Measurements from ENCODE around the gene MAN1B1. TPM values are rescaled to one million over a fixed set of nuclear protein-coding genes. Genes with fewer than 3 reads are reported as not detected.

The MAN1B1 gene
- total and polyA plus RNA-seq, 2 donors (not counting 3 experiments of a cell fraction or from before 2014, with no cell fraction given): 75.3 to 83.3 TPM

GRCh38 chr9:137150617-137151457 is 64.1 kb downstream of the MAN1B1 start:
- ChIA-PET CTCF (interaction anchor here (0.7 to 2.4 kb wide), 4 partner anchors 21 to 450 kb away, joined by 4 to 6 read pairs (median 4); no protein-coding TSS in a partner anchor), POLR2A (interaction anchor here (0.8 kb wide), 1 partner anchor 224 kb away, joined by 9 read pairs; no protein-coding TSS in a partner anchor)
- no peak overlapping the region for H3K4me2 ChIP-seq (ENCODE audit: insufficient read depth, low read length)
- H3K27ac ChIP-seq (ENCODE audit: insufficient read depth, low read depth, low read length): no peak overlapping the region
- H3K9me3 ChIP-seq (replicated peaks; ENCODE audit: control insufficient read depth, insufficient read depth, low read length): no peaks in the 10 kb centered on the region
- peak; percentile 12 for DNase-seq (ENCODE audit: low read depth, low spot score)
- TF ChIP-seq FOS (IDR thresholded peaks at IDR 0.05; ENCODE audit: borderline replicate concordance, insufficient read depth, low read length) (no peak), POLR2AphosphoS5 (IDR thresholded peaks at IDR 0.05; ENCODE audit: insufficient read depth, low read depth, low read length) (no peak), EZH2 (IDR thresholded peaks at IDR 0.05; ENCODE audit: borderline replicate concordance, low read depth, low read length, severe bottlenecking) (no peak), GATA2 (IDR thresholded peaks at IDR 0.05; ENCODE audit: insufficient read depth, insufficient read length, low read depth, low read length) (no peak), POLR2A (IDR thresholded peaks at IDR 0.05; ENCODE audit: low read depth, low read length) (no peak), MYC (IDR thresholded peaks at IDR 0.05; ENCODE audit: low read depth, low read length) (no peak), JUN (IDR thresholded peaks at IDR 0.05; ENCODE audit: borderline replicate concordance, insufficient read depth, insufficient read length, low read depth) (no peak), CTCF (IDR thresholded peaks at IDR 0.05; ENCODE audit: extremely low read depth in 1 of 2, insufficient read depth in 1 of 2, low read depth in 1 of 2, low read length in 2 of 2) (no peak)
- TF ChIP-seq, protein P1, sequence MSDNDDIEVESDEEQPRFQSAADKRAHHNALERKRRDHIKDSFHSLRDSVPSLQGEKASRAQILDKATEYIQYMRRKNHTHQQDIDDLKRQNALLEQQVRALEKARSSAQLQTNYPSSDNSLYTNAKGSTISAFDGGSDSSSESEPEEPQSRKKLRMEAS (IDR thresholded peaks at IDR 0.05; ENCODE audit: insufficient read depth, insufficient read length): no peak
- H3K9me1 ChIP-seq (replicated peaks; ENCODE audit: control insufficient read depth, extremely low read depth, insufficient read depth, low read length): no peaks in the 10 kb centered on the region
- H3K27me3 ChIP-seq (ENCODE audit: control insufficient read depth in 2 of 2, insufficient read depth in 2 of 2, low read length in 2 of 2): no peaks in the 10 kb centered on the region
- H3K4me1 ChIP-seq (ENCODE audit: control insufficient read depth, extremely low read depth, insufficient read depth, low read length): no peaks in the 10 kb centered on the region
- BruUV-seq (replicated peaks): no TSS peak
- H3K36me3 ChIP-seq (ENCODE audit: control insufficient read depth in 2 of 2, extremely low read depth in 1 of 2, insufficient read depth in 2 of 2, low read length in 2 of 2): no peaks in the 10 kb centered on the region
- no peaks in the 10 kb centered on the region for H4K20me1 ChIP-seq (replicated peaks; ENCODE audit: control insufficient read depth, extremely low read depth, insufficient read depth, low read length)
- H3K9ac ChIP-seq (replicated peaks; ENCODE audit: extremely low read depth, insufficient read depth, low read length): no peak overlapping the region
- dilution Hi-C loops (cut with MboI; ENCODE audit: extremely low pct_ligation_motif_present, low sequenced_read_pairs): no loop called here
- peak; percentile 18 for FAIRE-seq
- intact Hi-C loops (cut with micrococcal nuclease): no loop called here
- H3K4me3 ChIP-seq (replicated peaks in 1 of 3; ENCODE audit: insufficient read depth in 1 of 3, low read depth in 1 of 3, low read length in 3 of 3): no peak overlapping the region
- no peak overlapping the region for H2AFZ ChIP-seq (ENCODE audit: low read depth, low read length)
- H3K79me2 ChIP-seq (ENCODE audit: control insufficient read depth, insufficient read depth, low read length): no peaks in the 10 kb centered on the region

Measured in endothelial cell of umbilical vein (primary cell).